Measurements from ENCODE around the gene LMNB1. TPM values are rescaled to one million over a fixed set of nuclear protein-coding genes. Genes with fewer than 3 reads are reported as not detected.

Gene LMNB1
- total RNA-seq, 1 experiment from 2014 or later = 119 TPM

DNA sequence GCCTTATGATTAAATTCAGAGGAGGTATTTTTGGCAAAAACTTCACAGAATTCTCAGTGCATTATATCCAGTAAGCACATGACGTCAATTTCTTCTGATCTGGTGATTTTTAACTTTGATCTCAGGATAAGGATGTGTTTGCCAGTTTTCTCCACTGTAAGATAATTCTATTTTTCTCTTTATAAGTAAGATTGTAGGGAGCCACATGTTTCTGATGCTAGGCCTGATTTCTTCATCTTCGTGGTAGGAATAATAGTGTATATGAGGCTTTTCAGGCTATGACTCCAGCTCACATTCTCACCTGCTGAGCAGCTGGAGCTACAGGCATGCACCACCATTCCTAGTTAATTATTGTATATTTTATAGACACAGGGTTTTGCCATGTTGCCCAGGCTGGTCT, 32.1 kb upstream of the LMNB1 start:
- DNase-seq (no peak), ATAC-seq (no peak)
- Histone ChIP-seq H3K9me3 (ENCODE audit: low read length) (no peaks in the 10 kb centered on the region), H3K4me1 (ENCODE audit: insufficient read depth, low read length) (no peaks in the 10 kb centered on the region), H3K4me3 (ENCODE audit: low read length) (no peak overlapping the region), H3K27me3 (ENCODE audit: low read length) (no peaks in the 10 kb centered on the region), H3K4me2 (ENCODE audit: low read length) (no peak overlapping the region), H3K79me2 (ENCODE audit: low read length) (no peaks in the 10 kb centered on the region), H3K9me2 (replicated peaks; ENCODE audit: low read length) (no peaks in the 10 kb centered on the region), H3K27ac (ENCODE audit: low read length) (no peak overlapping the region), H3K36me3 (ENCODE audit: low read depth, low read length) (no peaks in the 10 kb centered on the region), H2AFZ (ENCODE audit: low read length) (no peak overlapping the region), H4K20me1 (ENCODE audit: low read length) (no peaks in the 10 kb centered on the region), H3F3A (ENCODE audit: low read length, unreplicated experiment) (no peaks in the 10 kb centered on the region), H3K9ac (ENCODE audit: low read length) (no peak overlapping the region)
- BruUV-seq (replicated peaks) = no TSS peak
- CTCF ChIA-PET = no interaction called here
- TF ChIP-seq EZH2 (IDR thresholded peaks at IDR 0.05; ENCODE audit: low read length, unreplicated experiment) (no peak), CTCF (conservative IDR thresholded peaks at IDR 0.05; ENCODE audit: low read depth, low read length) (no peak)
- intact Hi-C loops (cut with micrococcal nuclease) = no loop called here
- POLR2A ChIA-PET (ENCODE audit: unreplicated experiment) = no interaction called here

DNA sequence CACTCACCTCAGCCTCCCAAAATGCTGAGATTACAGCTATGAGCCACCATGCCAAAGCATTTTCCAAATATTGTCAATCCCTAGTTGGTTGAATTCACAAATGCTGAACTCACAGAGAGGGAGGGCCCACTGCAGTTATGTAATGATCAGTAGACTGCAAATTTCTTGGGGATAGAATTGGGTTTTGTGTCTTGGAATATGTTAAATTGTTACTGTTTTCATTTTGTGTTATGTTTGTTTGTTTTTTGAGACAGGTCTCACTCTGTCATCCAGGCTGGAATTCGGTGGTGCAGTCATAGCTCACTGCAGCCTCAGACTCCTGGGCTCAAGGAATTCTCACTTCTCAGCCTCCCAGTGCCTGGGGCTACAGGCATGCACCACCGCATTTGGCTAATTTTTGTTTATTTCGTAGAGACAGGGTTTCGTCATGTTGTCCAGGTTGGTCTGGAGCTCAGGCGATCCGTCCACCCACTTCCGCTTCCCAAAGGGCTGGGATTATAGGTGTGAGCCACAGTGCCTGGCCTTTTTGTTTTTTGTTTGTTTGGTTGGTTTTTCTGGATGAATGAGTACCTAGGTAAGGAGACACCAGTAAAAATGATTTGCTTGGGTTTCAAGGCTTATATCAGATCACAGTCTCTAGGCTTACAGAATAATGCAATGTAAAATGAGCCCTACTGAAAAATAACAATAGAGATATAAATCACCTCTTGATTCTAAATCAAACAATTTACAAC, 31.5 kb upstream of the LMNB1 start:
- Histone ChIP-seq H3F3A (ENCODE audit: low read length, unreplicated experiment) (no peaks in the 10 kb centered on the region), H3K4me3 (ENCODE audit: low read length) (no peak overlapping the region), H3K9me2 (replicated peaks; ENCODE audit: low read length) (no peaks in the 10 kb centered on the region), H3K36me3 (ENCODE audit: low read depth, low read length) (no peaks in the 10 kb centered on the region), H3K9ac (ENCODE audit: low read length) (no peak overlapping the region), H2AFZ (ENCODE audit: low read length) (no peak overlapping the region), H3K4me1 (ENCODE audit: insufficient read depth, low read length) (no peaks in the 10 kb centered on the region), H4K20me1 (ENCODE audit: low read length) (no peaks in the 10 kb centered on the region), H3K4me2 (ENCODE audit: low read length) (no peak overlapping the region), H3K9me3 (ENCODE audit: low read length) (no peaks in the 10 kb centered on the region), H3K27me3 (ENCODE audit: low read length) (no peaks in the 10 kb centered on the region), H3K79me2 (ENCODE audit: low read length) (no peaks in the 10 kb centered on the region), H3K27ac (ENCODE audit: low read length) (no peak overlapping the region)
- DNase-seq (no peak), ATAC-seq (no peak)
- TF ChIP-seq CTCF (conservative IDR thresholded peaks at IDR 0.05; ENCODE audit: low read depth, low read length) (no peak), EZH2phosphoT487 (IDR thresholded peaks at IDR 0.05; ENCODE audit: borderline replicate concordance, low read length) (no peak), EZH2 (IDR thresholded peaks at IDR 0.05; ENCODE audit: low read length, unreplicated experiment) (no peak)
- ChIA-PET CTCF (no interaction called here), POLR2A (ENCODE audit: unreplicated experiment) (no interaction called here)
- BruUV-seq (replicated peaks) = no TSS peak
- intact Hi-C loops (cut with micrococcal nuclease) = no loop called here

- DNase-seq (no peak), ATAC-seq (no peak)
- H3F3A ChIP-seq (ENCODE audit: low read length, unreplicated experiment) = no peaks in the 10 kb centered on the region
- H3K9me3 ChIP-seq (ENCODE audit: low read length) = no peaks in the 10 kb centered on the region
- H3K36me3 ChIP-seq (ENCODE audit: low read depth, low read length) = no peaks in the 10 kb centered on the region
- H3K9ac ChIP-seq (ENCODE audit: low read length) = no peak overlapping the region
- H3K4me3 ChIP-seq (ENCODE audit: low read length) = no peak overlapping the region
- CTCF ChIA-PET = no interaction called here
- TF ChIP-seq EZH2phosphoT487 (IDR thresholded peaks at IDR 0.05; ENCODE audit: borderline replicate concordance, low read length) = no peak
- no peak for TF ChIP-seq EZH2 (IDR thresholded peaks at IDR 0.05; ENCODE audit: low read length, unreplicated experiment)
- no peak for TF ChIP-seq CTCF (conservative IDR thresholded peaks at IDR 0.05; ENCODE audit: low read depth, low read length)
- no peak overlapping the region for H3K4me2 ChIP-seq (ENCODE audit: low read length)
- intact Hi-C loops (cut with micrococcal nuclease) = no loop called here
- H2AFZ ChIP-seq (ENCODE audit: low read length) = no peak overlapping the region
- H4K20me1 ChIP-seq (ENCODE audit: low read length) = no peaks in the 10 kb centered on the region
- no peaks in the 10 kb centered on the region for H3K9me2 ChIP-seq (replicated peaks; ENCODE audit: low read length)
- POLR2A ChIA-PET (ENCODE audit: unreplicated experiment) = no interaction called here
- H3K27me3 ChIP-seq (ENCODE audit: low read length) = no peaks in the 10 kb centered on the region
- no peaks in the 10 kb centered on the region for H3K79me2 ChIP-seq (ENCODE audit: low read length)
- H3K27ac ChIP-seq (ENCODE audit: low read length) = no peak overlapping the region
- no peaks in the 10 kb centered on the region for H3K4me1 ChIP-seq (ENCODE audit: insufficient read depth, low read length)
- no TSS peak for BruUV-seq (replicated peaks)
Observed at GRCh38 chr5:126746290-126746689, 30.6 kb upstream of the LMNB1 start.
